Stomach (tissue), 4 donors: ENCODE results near the gene SDC3.

Source experiments
- EP300 ChIP-seq: sonication (generic); formaldehyde crosslinking; IDR thresholded peaks from one replicate; pipeline ENCODE4 v1.6.1; 2017; ENCODE audit warnings: antibody characterized with exemption
- POLR2AphosphoS5 ChIP-seq, 3 donors: sonication (generic); formaldehyde crosslinking; IDR thresholded peaks; one replicate each; pipeline ENCODE4 v1.6.1; 2016; ENCODE audit warnings: antibody characterized with exemption in 3 of 3
- TF ChIP-seq, protein P1 (sequence below), 7 experiments: fragments of 450-650 bp in 4 of 7; fragments of 200-600 bp in 3 of 7; sonication (generic) in 3 of 7; IDR thresholded peaks; one replicate each; pipeline ENCODE4 v1.5.1; 2016 to 2019; ENCODE audit warnings: antibody characterized with exemption in 7 of 7, control low read depth in 2 of 7, mild to moderate bottlenecking in 1 of 7

DNA sequence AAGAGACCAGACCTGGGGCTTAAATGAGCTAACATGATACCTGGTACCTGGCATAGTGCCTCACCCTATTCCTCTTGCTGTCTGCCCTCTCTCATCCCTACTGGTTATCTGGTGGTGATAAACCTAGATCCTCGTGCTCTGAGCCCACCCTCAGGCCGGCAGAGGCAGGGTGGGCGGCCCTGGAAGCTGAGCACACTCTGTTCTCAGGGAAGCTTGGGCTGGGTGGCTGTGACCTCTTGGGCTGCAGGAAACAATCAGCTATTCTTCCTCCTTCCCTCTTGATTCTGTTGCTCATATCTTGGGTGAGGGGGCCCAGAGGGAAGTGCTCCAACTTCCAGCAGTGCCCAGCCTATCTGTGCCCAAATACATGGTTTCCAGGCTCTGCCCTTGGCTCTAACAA is 42.0 kb downstream of the SDC3 start:
- TF ChIP-seq, protein P1, sequence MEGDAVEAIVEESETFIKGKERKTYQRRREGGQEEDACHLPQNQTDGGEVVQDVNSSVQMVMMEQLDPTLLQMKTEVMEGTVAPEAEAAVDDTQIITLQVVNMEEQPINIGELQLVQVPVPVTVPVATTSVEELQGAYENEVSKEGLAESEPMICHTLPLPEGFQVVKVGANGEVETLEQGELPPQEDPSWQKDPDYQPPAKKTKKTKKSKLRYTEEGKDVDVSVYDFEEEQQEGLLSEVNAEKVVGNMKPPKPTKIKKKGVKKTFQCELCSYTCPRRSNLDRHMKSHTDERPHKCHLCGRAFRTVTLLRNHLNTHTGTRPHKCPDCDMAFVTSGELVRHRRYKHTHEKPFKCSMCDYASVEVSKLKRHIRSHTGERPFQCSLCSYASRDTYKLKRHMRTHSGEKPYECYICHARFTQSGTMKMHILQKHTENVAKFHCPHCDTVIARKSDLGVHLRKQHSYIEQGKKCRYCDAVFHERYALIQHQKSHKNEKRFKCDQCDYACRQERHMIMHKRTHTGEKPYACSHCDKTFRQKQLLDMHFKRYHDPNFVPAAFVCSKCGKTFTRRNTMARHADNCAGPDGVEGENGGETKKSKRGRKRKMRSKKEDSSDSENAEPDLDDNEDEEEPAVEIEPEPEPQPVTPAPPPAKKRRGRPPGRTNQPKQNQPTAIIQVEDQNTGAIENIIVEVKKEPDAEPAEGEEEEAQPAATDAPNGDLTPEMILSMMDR (IDR thresholded peaks at IDR 0.05) = no peak
- TF ChIP-seq POLR2AphosphoS5 (IDR thresholded peaks at IDR 0.05) (no peak), EP300 (no peak)
